ENCODE results near the gene CCDC87.
"Not testable (repeated sequence)": the region's sequence is repeated elsewhere in the genome, so short reads cannot be mapped to it uniquely, and the experiment has no call there.

CCDC87 gene

GRCh38 chr11:66592457-66593302, at the start of gene CCDC87, which contains the start of gene CCS:
Gene CCDC87, minus strand, starts transcription at chr11:66593063. Its CDS starts 48 bp downstream, at chr11:66593015.
Gene CCS, plus strand, starts transcription at chr11:66593185. Its CDS starts 77 bp downstream, at chr11:66593262.
- DNase-seq = peak; percentile 99

GRCh38 chr11:66641834-66642233, 49.0 kb upstream of the CCDC87 start:
- DNase-seq = no peak

DNA sequence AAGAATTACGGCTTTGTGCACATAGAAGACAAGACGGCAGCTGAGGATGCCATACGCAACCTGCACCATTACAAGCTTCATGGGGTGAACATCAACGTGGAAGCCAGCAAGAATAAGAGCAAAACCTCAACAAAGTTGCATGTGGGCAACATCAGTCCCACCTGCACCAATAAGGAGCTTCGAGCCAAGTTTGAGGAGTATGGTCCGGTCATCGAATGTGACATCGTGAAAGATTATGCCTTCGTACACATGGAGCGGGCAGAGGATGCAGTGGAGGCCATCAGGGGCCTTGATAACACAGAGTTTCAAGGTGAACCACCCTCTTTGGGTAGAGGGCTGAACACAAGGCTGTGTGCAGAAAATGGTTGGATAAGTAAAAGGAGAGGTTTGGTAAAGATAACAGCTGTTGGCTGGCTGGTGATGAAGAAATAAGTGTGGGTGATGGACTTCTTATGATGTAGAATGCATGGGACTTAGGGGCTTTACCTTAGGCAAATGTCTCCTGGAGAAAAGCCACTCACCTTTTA, 47.0 kb upstream of the CCDC87 start:
- DNase-seq = not testable (repeated sequence)

DNA sequence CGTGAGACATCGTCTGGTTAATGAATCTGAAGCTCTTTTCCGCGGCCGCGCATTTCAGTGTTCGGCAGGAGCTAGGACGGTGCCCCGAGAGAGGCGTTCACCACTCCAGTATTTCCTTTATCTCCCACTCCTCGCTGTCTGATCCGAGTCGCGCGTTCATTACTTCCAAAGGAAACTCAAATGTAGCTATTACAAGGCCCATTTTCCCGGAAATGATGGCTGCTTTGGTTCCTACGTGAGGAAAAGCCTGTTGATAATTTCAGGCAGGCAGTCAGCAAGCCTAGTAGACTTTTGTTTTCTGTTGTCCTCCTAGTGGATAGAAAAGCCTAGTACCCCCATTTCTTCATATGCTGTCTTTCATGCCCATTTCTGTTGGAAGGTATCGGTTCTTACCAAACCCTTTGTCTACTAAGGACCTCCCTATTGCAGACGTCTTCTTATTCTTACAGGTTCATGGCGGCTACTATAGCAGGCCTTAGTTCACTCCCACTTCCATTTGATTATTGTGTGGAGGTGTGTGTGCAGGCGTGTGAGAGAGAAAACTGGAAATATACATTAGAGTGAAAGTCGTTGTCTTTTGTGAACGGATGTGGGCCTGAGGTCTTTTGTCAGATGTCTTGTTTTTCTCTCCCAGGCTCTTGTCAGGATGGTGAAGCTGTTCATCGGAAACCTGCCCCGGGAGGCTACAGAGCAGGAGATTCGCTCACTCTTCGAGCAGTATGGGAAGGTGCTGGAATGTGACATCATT, 46.4 kb upstream of the CCDC87 start:
- peak; percentile 27 for DNase-seq

DNA sequence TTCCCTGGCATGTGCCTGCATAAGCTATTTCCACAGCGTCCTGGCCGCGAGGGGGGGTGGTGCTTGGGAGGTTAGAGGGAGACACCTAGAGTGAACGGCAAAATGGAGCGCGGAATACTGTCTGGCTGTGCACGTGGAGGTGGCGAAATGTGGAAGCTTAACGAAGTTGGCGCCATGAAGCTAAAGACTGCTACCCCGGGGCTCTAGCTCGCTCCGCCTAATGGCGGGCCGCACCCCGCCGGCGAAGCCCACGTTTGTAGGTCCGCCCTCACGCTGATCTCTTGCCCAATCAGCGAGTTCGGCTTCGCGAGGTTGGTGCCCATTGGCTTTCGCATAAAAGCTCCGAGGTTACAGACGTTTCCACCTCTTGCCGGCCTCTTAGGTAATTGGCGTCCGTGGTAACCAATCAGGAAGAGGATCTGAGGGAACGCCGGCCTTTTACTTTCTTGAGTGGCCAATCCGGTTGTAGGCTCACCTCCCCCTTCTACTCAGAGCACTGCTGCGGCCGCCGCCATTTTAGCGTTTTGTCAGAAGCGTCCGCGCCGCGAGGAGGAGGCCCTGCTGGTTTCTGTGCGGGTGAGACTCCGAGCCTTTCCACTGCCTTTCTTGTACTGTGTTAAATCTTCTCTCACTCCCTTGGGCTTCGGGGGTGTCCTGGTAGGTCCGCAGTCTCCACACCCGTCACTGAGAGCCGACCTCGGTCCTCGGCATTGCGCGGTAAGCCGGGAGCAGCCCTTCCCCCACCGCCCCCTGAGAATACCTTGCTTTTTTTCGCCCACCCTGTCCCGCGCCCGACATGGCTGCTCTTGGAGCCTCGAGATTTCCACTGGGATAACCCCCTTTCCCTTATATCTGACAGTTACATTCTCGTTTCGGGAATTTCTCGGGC, 45.6 kb upstream of the CCDC87 start, which contains the start of gene RBM4:
Gene RBM4, plus strand, starts transcription at position 527 of the 889 bp plus-strand sequence. CDS start 1,009 bp downstream, outside the sequence.
- DNase-seq = peak; percentile 98

GRCh38 chr11:66637557-66638176, 44.8 kb upstream of the CCDC87 start:
- no peak for DNase-seq

DNA sequence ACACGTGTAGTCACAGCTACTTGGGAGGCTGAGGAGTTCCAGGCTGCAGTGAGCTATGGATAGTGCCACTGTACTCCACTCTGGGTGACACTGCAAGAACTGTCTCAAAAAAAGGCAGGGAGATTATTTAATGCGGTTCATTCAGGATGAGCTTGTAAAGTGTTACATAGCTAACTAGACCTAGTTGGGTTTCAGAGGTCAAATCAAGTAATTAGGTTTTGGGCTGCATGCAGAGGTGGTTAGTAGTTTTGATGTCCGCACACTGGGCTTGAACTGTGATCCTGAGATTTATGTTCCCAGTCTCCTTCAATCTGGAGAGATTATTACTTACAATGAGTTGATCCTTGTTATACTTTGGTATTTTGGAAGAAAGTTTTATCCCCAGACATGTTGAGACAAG, 43.5 kb upstream of the CCDC87 start:
- no peak for DNase-seq

DNA sequence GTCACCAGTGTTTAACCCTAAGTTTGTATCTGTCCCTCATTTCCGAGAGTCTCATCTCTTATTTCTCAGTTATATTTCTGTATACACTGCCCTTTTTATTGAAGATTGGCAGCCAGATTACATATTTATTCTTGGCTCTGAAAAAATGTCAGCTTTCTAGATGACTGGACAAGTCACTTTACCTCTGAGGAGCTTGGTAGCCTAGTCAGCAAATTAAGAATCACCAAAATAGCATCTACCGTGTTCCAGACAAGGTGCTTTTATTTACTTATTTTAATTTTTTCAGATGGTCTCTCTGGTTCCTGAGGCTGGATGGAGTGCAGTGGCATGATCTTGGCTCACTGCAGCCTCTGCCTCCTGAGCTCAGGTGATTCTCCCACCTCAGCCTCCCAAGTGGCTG, 40.1 kb upstream of the CCDC87 start:
- DNase-seq = no peak

DNA sequence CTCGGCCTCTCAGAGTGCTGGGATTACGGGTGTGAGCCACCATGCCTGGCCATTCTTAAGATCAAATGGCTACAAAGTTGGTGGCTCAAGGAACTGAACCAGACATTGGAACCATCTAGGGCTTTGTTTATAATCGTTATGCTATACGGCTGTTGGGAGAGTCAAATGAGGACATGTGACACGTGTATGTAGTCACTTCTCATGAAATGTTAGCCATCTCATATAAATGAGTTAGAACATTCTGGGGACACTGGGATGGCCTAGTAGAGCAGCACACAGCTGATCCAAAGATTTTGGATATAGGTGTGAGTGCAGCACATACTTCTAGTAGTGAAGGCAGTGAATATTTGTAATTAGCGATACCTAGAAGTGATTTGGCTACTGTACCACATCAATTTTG, 39.0 kb upstream of the CCDC87 start:
- no peak for DNase-seq

DNA sequence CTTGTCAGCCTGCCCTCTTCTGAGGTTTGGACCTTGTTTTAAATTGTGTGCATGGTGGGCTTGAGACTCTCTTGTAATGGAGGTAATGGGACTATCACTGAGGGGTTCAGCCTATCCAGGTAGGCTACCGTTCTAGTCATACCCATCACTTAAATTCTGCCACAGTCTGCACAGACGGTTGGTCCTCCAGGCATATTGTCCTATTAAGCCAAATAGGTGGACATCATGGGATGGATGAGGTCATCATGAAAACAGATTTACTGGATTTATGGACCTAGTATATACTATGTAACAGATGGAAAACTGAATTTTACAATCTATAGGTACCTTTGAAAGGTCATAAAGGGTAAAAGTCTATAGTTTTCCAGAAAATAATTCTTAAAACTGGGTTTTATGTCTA, 36.5 kb upstream of the CCDC87 start:
- DNase-seq = no peak

GRCh38 chr11:66628061-66628603, 35.3 kb upstream of the CCDC87 start:
- no peak for DNase-seq

GRCh38 chr11:66626926-66627325, 34.1 kb upstream of the CCDC87 start:
- no peak for DNase-seq

DNA sequence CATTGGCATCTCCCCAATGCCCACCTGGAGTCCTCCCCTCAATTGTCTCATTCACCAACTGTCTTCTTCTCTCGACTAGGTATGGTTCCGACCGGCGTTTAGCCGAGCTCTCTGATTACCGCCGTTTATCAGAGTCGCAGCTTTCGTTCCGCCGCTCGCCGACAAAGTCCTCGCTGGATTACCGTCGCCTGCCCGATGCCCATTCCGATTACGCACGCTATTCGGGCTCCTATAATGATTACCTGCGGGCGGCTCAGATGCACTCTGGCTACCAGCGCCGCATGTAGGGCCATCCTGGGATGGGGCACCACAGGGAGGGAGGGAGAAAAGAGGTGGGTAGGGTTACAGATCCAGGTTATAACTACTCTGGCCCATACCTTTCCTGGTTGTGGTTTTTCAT, 33.5 kb upstream of the CCDC87 start:
- no peak for DNase-seq

GRCh38 chr11:66625752-66626149, 32.9 kb upstream of the CCDC87 start:
- no peak for DNase-seq

DNA sequence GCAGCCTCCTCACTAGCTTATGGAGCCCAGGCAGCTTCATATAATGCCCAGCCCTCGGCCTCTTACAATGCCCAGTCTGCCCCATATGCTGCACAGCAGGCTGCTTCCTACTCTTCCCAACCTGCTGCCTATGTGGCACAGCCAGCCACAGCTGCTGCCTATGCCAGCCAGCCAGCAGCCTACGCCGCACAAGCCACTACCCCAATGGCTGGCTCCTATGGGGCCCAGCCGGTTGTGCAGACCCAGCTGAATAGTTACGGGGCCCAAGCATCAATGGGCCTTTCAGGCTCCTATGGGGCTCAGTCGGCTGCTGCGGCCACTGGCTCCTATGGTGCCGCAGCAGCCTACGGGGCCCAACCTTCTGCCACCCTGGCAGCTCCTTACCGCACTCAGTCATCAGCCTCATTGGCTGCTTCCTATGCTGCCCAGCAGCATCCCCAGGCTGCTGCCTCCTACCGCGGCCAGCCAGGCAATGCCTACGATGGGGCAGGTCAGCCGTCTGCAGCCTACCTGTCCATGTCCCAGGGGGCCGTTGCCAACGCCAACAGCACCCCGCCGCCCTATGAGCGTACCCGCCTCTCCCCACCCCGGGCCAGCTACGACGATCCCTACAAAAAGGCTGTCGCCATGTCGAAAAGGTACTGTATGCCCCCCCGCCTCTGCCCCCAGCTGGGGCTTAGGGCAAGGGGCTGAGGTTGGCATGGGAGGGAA, 32.3 kb upstream of the CCDC87 start:
- no peak for DNase-seq

- no peak for DNase-seq
Measured at GRCh38 chr11:66624450-66624849, 31.6 kb upstream of the CCDC87 start.

GRCh38 chr11:66619080-66619554, 26.3 kb upstream of the CCDC87 start:
- no peak for DNase-seq

GRCh38 chr11:66617155-66617834, 24.4 kb upstream of the CCDC87 start:
- peak; percentile 23 for DNase-seq

GRCh38 chr11:66616379-66617154, 23.7 kb upstream of the CCDC87 start, which contains the start of gene RBM14:
Gene RBM14, plus strand, starts transcription at chr11:66616630. Its CDS starts 91 bp downstream, at chr11:66616721.
- peak; percentile 99 for DNase-seq

Measured in stimulated activated CD4-positive, alpha-beta T cell treated with anti-CD3 and anti-CD28 coated beads, Interleukin-4, amount 100 ng/mL, for 24 hours (primary cell).